K562 (cell line): Measurements from ENCODE around the gene ANKRD10. TPM values are rescaled to one million over a fixed set of nuclear protein-coding genes. Genes with fewer than 3 reads are reported as not detected.
A peak's percentile ranks its signal among the peaks of the same experiment; 100 is the strongest.

Experiments used
- ATF3 ChIP-seq, 2 experiments: fragments of 450-650 bp in 1 of 2; sonication (generic) in 1 of 2; formaldehyde crosslinking in 1 of 2; IDR thresholded peaks in 1 of 2; conservative IDR thresholded peaks in 1 of 2; 2 replicates each; pipeline versions ENCODE4 v1.6.1 to v1.8.1; 2016 to 2023; ENCODE audit warnings: mild to moderate bottlenecking in 2 of 2, moderate library complexity in 2 of 2, inconsistent platforms in 1 of 2, missing genetic modification reagents in 1 of 2
- BDP1 ChIP-seq: IDR thresholded peaks from 3 replicates; pipeline ENCODE4 v1.6.1; 2011; ENCODE audit not compliant: insufficient read length, insufficient read depth
- DLX4 ChIP-seq: fragments of 250-450 bp; sonication (Bioruptor Pico); IDR thresholded peaks from 2 replicates; pipeline ENCODE4 v1.6.1; 2021; ENCODE audit warnings: mild to moderate bottlenecking
- ELF1 ChIP-seq: fragments of 200-800 bp; sonication (Bioruptor generic); IDR thresholded peaks from 2 replicates; pipeline ENCODE4 v1.6.1; 2016; ENCODE audit warnings: missing genetic modification characterization, missing compliant biosample characterization
- HDAC6 ChIP-seq: IDR thresholded peaks from 2 replicates; pipeline ENCODE4 v1.6.1; 2012; ENCODE audit warnings: low read depth, mild to moderate bottlenecking, control low read depth, inconsistent platforms, low read length, moderate library complexity
- HSF4 ChIP-seq: fragments of 250-450 bp; sonication (Bioruptor Pico); IDR thresholded peaks from 2 replicates; pipeline ENCODE4 v2.1.2; 2022; ENCODE audit warnings: mild to moderate bottlenecking, moderate library complexity, borderline replicate concordance
- MGA ChIP-seq: fragments of 450-650 bp; IDR thresholded peaks from 2 replicates; pipeline ENCODE4 v1.6.1; 2016; ENCODE audit warnings: mild to moderate bottlenecking, moderate library complexity
- MTA2 ChIP-seq: fragments of 450-650 bp; IDR thresholded peaks from 2 replicates; pipeline ENCODE4 v1.6.1; 2016; ENCODE audit warnings: low read depth
- NR2C1 ChIP-seq, 2 experiments: fragments of 450-650 bp; IDR thresholded peaks; 2 replicates each; pipeline ENCODE4 v1.6.1; 2017; ENCODE audit warnings: mild to moderate bottlenecking in 2 of 2, antibody characterized with exemption in 1 of 2, inconsistent platforms in 1 of 2, missing compliant biosample characterization in 1 of 2, missing genetic modification characterization in 1 of 2
- PHB2 ChIP-seq: fragments of 450-650 bp; IDR thresholded peaks from 2 replicates; pipeline ENCODE4 v1.6.1; 2017; ENCODE audit warnings: low read depth
- TSC22D4 ChIP-seq: fragments of 450-650 bp; IDR thresholded peaks from 2 replicates; pipeline ENCODE4 v1.6.1; 2016; ENCODE audit warnings: missing genetic modification characterization, missing biosample characterization, control low read depth
- ZNF274 ChIP-seq: IDR thresholded peaks from 2 replicates; pipeline ENCODE4 v1.6.1; 2011; ENCODE audit warnings: low read depth, mild to moderate bottlenecking, low read length, moderate library complexity, borderline replicate concordance
- ZNF41 ChIP-seq: fragments of 250-450 bp; sonication (Bioruptor Pico); conservative IDR thresholded peaks from 2 replicates; pipeline ENCODE4 v1.4.0; 2020; ENCODE audit warnings: mild to moderate bottlenecking
- ZNF436 ChIP-seq: fragments of 250-450, 450-650 bp; sonication (Bioruptor Pico); formaldehyde crosslinking; IDR thresholded peaks from 2 replicates; pipeline ENCODE4 v1.7.0; 2020; ENCODE audit warnings: mild to moderate bottlenecking
- polyA plus RNA-seq, 8 experiments: library from polyadenylated mRNA; depleted of rRNA in 4 of 8; stranded (reverse) in 5 of 8; unstranded in 3 of 8; fragments of >200 nt; fragmentation: Nextera tagmentation in 2 of 8; fragmentation: Illumina TruSeq in 1 of 8; extraction: Ambion mirVana in 2 of 8; extraction: Trizol in 1 of 8; gene quantifications; 2 replicates each; pipeline versions ENCODE4 v1.2.1 to v1.2.3, GENCODE V29; 2011 to 2014; ENCODE audit warnings: inconsistent platforms in 1 of 8, missing spikeins in 1 of 8
- total RNA-seq, 7 experiments: library from RNA; depleted of rRNA in 6 of 7; stranded (reverse); fragments of >200 nt in 6 of 7; fragmentation: Illumina TruSeq in 2 of 7; extraction: Trizol in 2 of 7; gene quantifications; 2 replicates each; pipeline versions ENCODE4 v1.2.1 to v1.2.3, GENCODE V29; 2011 to 2021; ENCODE audit warnings: low replicate concordance in 1 of 7

The ANKRD10 gene
- total and polyA plus RNA-seq, 9 of the 15 experiments (the other 6 are each of a cell fraction or from before 2014, with no cell fraction given): 21.7 to 183 (median 45.0) TPM

GRCh38 chr13:110944121-110944967 lies 29.5 kb upstream of the ANKRD10 start (continued):
- TF ChIP-seq DLX4 (CRISPR knock-in tag): no peak
- no peak for TF ChIP-seq HDAC6
- TF ChIP-seq BDP1: no peak
- no peak for TF ChIP-seq MGA
- TF ChIP-seq ELF1 (tag): no peak
- no peak for TF ChIP-seq PHB2
- TF ChIP-seq HSF4 (CRISPR knock-in tag): peak; percentile 43; the same call in 1 of the 2 replicates
- TF ChIP-seq ZNF274: no peak
- no peak for TF ChIP-seq ZNF41 (CRISPR knock-in tag)
- TF ChIP-seq ATF3 (IDR thresholded peaks at IDR 0.05): peak; percentile 29; the same call in 1 of the 2 replicates
- TF ChIP-seq ATF3 (CRISPR knock-in tag; conservative IDR thresholded peaks at IDR 0.05): no peak
- TF ChIP-seq TSC22D4 (tag): no peak
- TF ChIP-seq ZNF436 (CRISPR knock-in tag): no peak
- no peak for TF ChIP-seq MTA2
- TF ChIP-seq NR2C1 (IDR thresholded peaks at IDR 0.05): peak; percentile 33; the same call in 1 of the 2 replicates
- TF ChIP-seq NR2C1 (tag; IDR thresholded peaks at IDR 0.05): peak; percentile 58
